Loucy (cell line): ENCODE data around the gene SH3BP4.

Experiments used
- EZH2phosphoT487 ChIP-seq: fragments of 200-600 bp; IDR thresholded peaks from 2 replicates; pipeline ENCODE4 v1.6.1; 2018; ENCODE audit warnings: antibody characterized with exemption, mild to moderate bottlenecking, moderate library complexity, borderline replicate concordance
- TF ChIP-seq, protein P1 (sequence below): fragments of 200-600 bp; sonication (generic); conservative IDR thresholded peaks from 2 replicates; pipeline ENCODE4 v1.5.1; 2014; ENCODE audit warnings: mild to moderate bottlenecking, antibody characterized with exemption, low read length

DNA sequence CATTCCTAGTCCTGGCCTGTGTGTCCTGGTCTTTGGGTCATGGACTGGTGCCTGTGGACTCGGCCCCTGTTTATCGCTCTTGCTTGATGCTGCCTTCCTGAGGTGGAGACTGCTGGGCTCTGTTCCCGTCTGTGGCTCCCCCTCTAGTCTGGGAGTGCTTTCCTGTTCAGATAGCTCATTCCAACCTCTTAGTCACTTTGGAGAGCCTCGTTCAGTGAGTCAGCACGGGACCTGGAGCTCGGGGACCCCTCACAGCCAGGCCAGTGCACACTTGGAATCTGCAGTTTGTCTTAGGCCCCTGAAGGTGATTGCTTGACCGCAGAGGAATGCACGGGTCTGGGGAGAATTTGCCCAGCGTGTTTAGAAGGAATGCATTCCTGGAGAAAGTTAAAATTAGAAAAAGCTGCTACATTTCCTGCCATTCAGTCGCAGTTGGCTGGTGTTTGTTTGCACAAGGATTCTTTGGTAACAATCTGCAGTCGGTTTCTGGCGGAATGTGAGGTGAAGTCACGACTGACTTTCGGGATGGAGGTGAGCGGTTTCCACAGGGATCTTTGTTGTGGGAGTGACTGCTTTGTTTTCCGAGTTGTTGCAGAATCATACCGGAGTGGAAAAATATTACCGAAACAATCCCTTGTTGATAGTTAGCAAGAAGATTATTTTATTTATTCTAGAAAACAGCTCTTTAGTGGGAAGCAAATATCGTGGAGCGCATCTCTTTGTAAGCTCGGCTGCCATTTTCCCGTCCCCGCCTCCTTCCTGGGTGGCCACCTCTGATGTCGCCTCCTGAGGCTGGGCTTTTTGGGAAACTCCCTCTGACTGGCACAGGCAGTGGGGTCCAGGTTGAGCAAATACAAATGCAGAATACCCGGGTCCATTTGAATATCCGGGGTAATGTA is 29.6 kb downstream of the SH3BP4 start:
- TF ChIP-seq, protein P1, sequence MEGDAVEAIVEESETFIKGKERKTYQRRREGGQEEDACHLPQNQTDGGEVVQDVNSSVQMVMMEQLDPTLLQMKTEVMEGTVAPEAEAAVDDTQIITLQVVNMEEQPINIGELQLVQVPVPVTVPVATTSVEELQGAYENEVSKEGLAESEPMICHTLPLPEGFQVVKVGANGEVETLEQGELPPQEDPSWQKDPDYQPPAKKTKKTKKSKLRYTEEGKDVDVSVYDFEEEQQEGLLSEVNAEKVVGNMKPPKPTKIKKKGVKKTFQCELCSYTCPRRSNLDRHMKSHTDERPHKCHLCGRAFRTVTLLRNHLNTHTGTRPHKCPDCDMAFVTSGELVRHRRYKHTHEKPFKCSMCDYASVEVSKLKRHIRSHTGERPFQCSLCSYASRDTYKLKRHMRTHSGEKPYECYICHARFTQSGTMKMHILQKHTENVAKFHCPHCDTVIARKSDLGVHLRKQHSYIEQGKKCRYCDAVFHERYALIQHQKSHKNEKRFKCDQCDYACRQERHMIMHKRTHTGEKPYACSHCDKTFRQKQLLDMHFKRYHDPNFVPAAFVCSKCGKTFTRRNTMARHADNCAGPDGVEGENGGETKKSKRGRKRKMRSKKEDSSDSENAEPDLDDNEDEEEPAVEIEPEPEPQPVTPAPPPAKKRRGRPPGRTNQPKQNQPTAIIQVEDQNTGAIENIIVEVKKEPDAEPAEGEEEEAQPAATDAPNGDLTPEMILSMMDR = no peak
- no peak for TF ChIP-seq EZH2phosphoT487
